ENCODE results near the gene PLA2G4B. TPM values are rescaled to one million over a fixed set of nuclear protein-coding genes. Genes with fewer than 3 reads are reported as not detected.

PLA2G4B gene
- total RNA-seq, 1 donor from 2014 or later, result 17.7 TPM

- Mint-ChIP-seq H3K4me3 (no peak overlapping the region), H3K36me3 (peaks cover 5% of the 10 kb centered on the region), H3K4me1 (ENCODE audit: unreplicated experiment) (no peaks in the 10 kb centered on the region), H3K9me3 (no peaks in the 10 kb centered on the region), H3K27ac (no peak overlapping the region), H3K27me3 (no peaks in the 10 kb centered on the region)
- DNase-seq (ENCODE audit: extremely low spot score, unreplicated experiment), result no peak
- no peak for TF ChIP-seq CTCF (conservative IDR thresholded peaks at IDR 0.05)
These were observed 4.9 kb downstream of the PLA2G4B start for GRCh38 chr15:41843571-41843970.

GRCh38 chr15:41844814-41845213 is 6.2 kb downstream of the PLA2G4B start:
- Mint-ChIP-seq H3K27me3 (no peaks in the 10 kb centered on the region), H3K27ac (no peak overlapping the region), H3K4me3 (no peak overlapping the region), H3K4me1 (ENCODE audit: unreplicated experiment) (no peaks in the 10 kb centered on the region), H3K9me3 (no peaks in the 10 kb centered on the region), H3K36me3 (peaks cover 5% of the 10 kb centered on the region)
- no peak for DNase-seq (ENCODE audit: extremely low spot score, unreplicated experiment)
- no peak for TF ChIP-seq CTCF (conservative IDR thresholded peaks at IDR 0.05)

- Mint-ChIP-seq H3K4me1 (ENCODE audit: unreplicated experiment) (no peaks in the 10 kb centered on the region), H3K36me3 (peaks cover 5% of the 10 kb centered on the region), H3K27me3 (no peaks in the 10 kb centered on the region), H3K9me3 (no peaks in the 10 kb centered on the region), H3K27ac (no peak overlapping the region), H3K4me3 (no peak overlapping the region)
- TF ChIP-seq CTCF (conservative IDR thresholded peaks at IDR 0.05), result no peak
- no peak for DNase-seq (ENCODE audit: extremely low spot score, unreplicated experiment)
These were observed 8.6 kb downstream of the PLA2G4B start for GRCh38 chr15:41847206-41847605.

GRCh38 chr15:41847981-41848380 is 9.3 kb downstream of the PLA2G4B start:
- Mint-ChIP-seq H3K36me3 (peaks cover 5% of the 10 kb centered on the region), H3K27ac (no peak overlapping the region), H3K27me3 (no peaks in the 10 kb centered on the region), H3K4me1 (ENCODE audit: unreplicated experiment) (no peaks in the 10 kb centered on the region), H3K4me3 (no peak overlapping the region), H3K9me3 (no peaks in the 10 kb centered on the region)
- no peak for TF ChIP-seq CTCF (conservative IDR thresholded peaks at IDR 0.05)
- no peak for DNase-seq (ENCODE audit: extremely low spot score, unreplicated experiment)

DNA sequence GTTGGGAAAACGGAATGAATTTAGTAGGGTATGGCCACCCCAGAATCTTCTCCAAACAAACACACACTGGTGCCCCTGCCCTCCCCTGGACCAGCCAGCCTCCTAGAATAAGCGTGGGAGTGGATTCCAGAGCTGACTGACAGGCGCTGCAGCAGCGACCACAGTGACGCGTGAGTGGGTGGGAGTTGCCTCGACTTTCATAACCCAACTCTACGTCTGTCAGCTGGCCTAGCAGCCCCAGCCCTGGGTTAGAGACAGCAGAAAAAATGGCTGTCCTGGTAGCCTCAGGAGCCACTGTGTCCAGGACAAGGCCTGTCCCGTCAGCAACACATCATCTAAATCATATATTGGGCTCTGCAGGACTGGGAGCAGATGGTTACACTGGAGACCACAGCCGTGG is 10.0 kb downstream of the PLA2G4B start:
- no peak for TF ChIP-seq CTCF (conservative IDR thresholded peaks at IDR 0.05)
- Mint-ChIP-seq H3K27me3 (no peaks in the 10 kb centered on the region), H3K36me3 (peaks cover 5% of the 10 kb centered on the region), H3K9me3 (no peaks in the 10 kb centered on the region), H3K27ac (no peak overlapping the region), H3K4me3 (no peak overlapping the region), H3K4me1 (ENCODE audit: unreplicated experiment) (no peaks in the 10 kb centered on the region)
- DNase-seq (ENCODE audit: extremely low spot score, unreplicated experiment), result no peak

- DNase-seq (ENCODE audit: extremely low spot score, unreplicated experiment), result no peak
- Mint-ChIP-seq H3K4me3 (no peak overlapping the region), H3K27me3 (no peaks in the 10 kb centered on the region), H3K27ac (no peak overlapping the region), H3K9me3 (no peaks in the 10 kb centered on the region), H3K4me1 (ENCODE audit: unreplicated experiment) (no peaks in the 10 kb centered on the region), H3K36me3 (peaks cover 5% of the 10 kb centered on the region)
- TF ChIP-seq CTCF (conservative IDR thresholded peaks at IDR 0.05), result no peak
These were observed 10.6 kb downstream of the PLA2G4B start for GRCh38 chr15:41849204-41849603.
